ENCODE data around the gene SLC17A4.

SLC17A4 gene

GRCh38 chr6:25788305-25788922 lies 33.9 kb downstream of the SLC17A4 start:
- no peak for TF ChIP-seq REST (IDR thresholded peaks at IDR 0.05; ENCODE audit: insufficient read depth in 1 of 2, low read depth in 2 of 2, low read length in 2 of 2)
- no peak for TF ChIP-seq FOXP2 (optimal IDR thresholded peaks at IDR 0.05; ENCODE audit: borderline replicate concordance, extremely low read depth, extremely low read length, insufficient read depth)
- TF ChIP-seq TAF1 (IDR thresholded peaks at IDR 0.05; ENCODE audit: borderline replicate concordance, insufficient read depth, low read length) = no peak
- no peak for TF ChIP-seq SIN3A (IDR thresholded peaks at IDR 0.05; ENCODE audit: borderline replicate concordance, insufficient read depth, low read length)
- TF ChIP-seq POLR2AphosphoS5 (IDR thresholded peaks at IDR 0.05; ENCODE audit: low read depth, low read length) = no peak

- TF ChIP-seq REST (IDR thresholded peaks at IDR 0.05; ENCODE audit: insufficient read depth in 1 of 2, low read depth in 2 of 2, low read length in 2 of 2) (no peak), TAF1 (IDR thresholded peaks at IDR 0.05; ENCODE audit: borderline replicate concordance, insufficient read depth, low read length) (no peak), POLR2AphosphoS5 (IDR thresholded peaks at IDR 0.05; ENCODE audit: low read depth, low read length) (no peak), SIN3A (IDR thresholded peaks at IDR 0.05; ENCODE audit: borderline replicate concordance, insufficient read depth, low read length) (no peak), FOXP2 (optimal IDR thresholded peaks at IDR 0.05; ENCODE audit: borderline replicate concordance, extremely low read depth, extremely low read length, insufficient read depth) (no peak)
Observed at GRCh38 chr6:25789475-25789874, 34.9 kb downstream of the SLC17A4 start.

GRCh38 chr6:25792016-25792415 lies 37.5 kb downstream of the SLC17A4 start:
- TF ChIP-seq FOXP2 (optimal IDR thresholded peaks at IDR 0.05; ENCODE audit: borderline replicate concordance, extremely low read depth, extremely low read length, insufficient read depth) = no peak
- no peak for TF ChIP-seq REST (IDR thresholded peaks at IDR 0.05; ENCODE audit: insufficient read depth in 1 of 2, low read depth in 2 of 2, low read length in 2 of 2)
- TF ChIP-seq SIN3A (IDR thresholded peaks at IDR 0.05; ENCODE audit: borderline replicate concordance, insufficient read depth, low read length) = no peak
- no peak for TF ChIP-seq POLR2AphosphoS5 (IDR thresholded peaks at IDR 0.05; ENCODE audit: low read depth, low read length)
- no peak for TF ChIP-seq TAF1 (IDR thresholded peaks at IDR 0.05; ENCODE audit: borderline replicate concordance, insufficient read depth, low read length)

GRCh38 chr6:25793970-25794369 lies 39.4 kb downstream of the SLC17A4 start:
- TF ChIP-seq SIN3A (IDR thresholded peaks at IDR 0.05; ENCODE audit: borderline replicate concordance, insufficient read depth, low read length) (no peak), TAF1 (IDR thresholded peaks at IDR 0.05; ENCODE audit: borderline replicate concordance, insufficient read depth, low read length) (no peak), POLR2AphosphoS5 (IDR thresholded peaks at IDR 0.05; ENCODE audit: low read depth, low read length) (no peak), FOXP2 (optimal IDR thresholded peaks at IDR 0.05; ENCODE audit: borderline replicate concordance, extremely low read depth, extremely low read length, insufficient read depth) (no peak), REST (IDR thresholded peaks at IDR 0.05; ENCODE audit: insufficient read depth in 1 of 2, low read depth in 2 of 2, low read length in 2 of 2) (no peak)
